IMR-90 (cell line): ENCODE measurements around the gene FOSL1. TPM values are rescaled to one million over a fixed set of nuclear protein-coding genes. Genes with fewer than 3 reads are reported as not detected.

ENCODE experiments used
- ATAC-seq: fragments of 200-7000 bp; cut with Tn5 transposase; 2 replicates; pipeline ENCODE4 v1.9.1; 2020; ENCODE audit warnings: low read depth, mild to moderate bottlenecking, moderate library complexity
- BruUV-seq: library from RNA; stranded (reverse); fragments of 400-500 nt; replicated peaks from 2 replicates; lab custom pipeline; 2021; lab: Mats Ljungman, UMichigan
- CTCF ChIA-PET: fragments of 300-600 bp; formaldehyde crosslinking; extraction: SDS; loops from one replicate; lab custom pipeline; 2021; ENCODE audit warnings: antibody characterized with exemption; lab: Yijun Ruan, JAX
- POLR2A ChIA-PET: fragments of 300-600 bp; sonication (Branson Sonifier 250); formaldehyde crosslinking; loops from one replicate; lab custom pipeline; 2022; ENCODE audit warnings: antibody characterized with exemption; ENCODE audit not compliant: unreplicated experiment; lab: Charles Lee
- DNase-seq: peaks from one replicate; pipeline ENCODE4 v3.0.0; 2013
- H2AFZ ChIP-seq: replicated peaks from 2 replicates; pipeline ENCODE3; 2013; ENCODE audit warnings: low read length, mild to moderate bottlenecking; ENCODE audit not compliant: poor library complexity
- H2AK5ac ChIP-seq: 2 replicates; pipeline ENCODE4 v1.6.1; 2013; ENCODE audit warnings: low read depth, low read length, inconsistent platforms
- H2AK9ac ChIP-seq: replicated peaks from 2 replicates; pipeline ENCODE3; 2013; ENCODE audit warnings: mild to moderate bottlenecking, low read depth, low read length, moderate library complexity; ENCODE audit not compliant: poor library complexity
- H2BK120ac ChIP-seq: 2 replicates; pipeline ENCODE4 v1.6.1; 2013; ENCODE audit warnings: low read depth, low read length, inconsistent platforms
- H2BK15ac ChIP-seq: 3 replicates; pipeline ENCODE4 v1.6.1; 2013; ENCODE audit warnings: low read depth, low read length, inconsistent platforms
- H2BK20ac ChIP-seq: 2 replicates; pipeline ENCODE4 v1.6.1; 2013; ENCODE audit warnings: low read depth, mild to moderate bottlenecking, inconsistent platforms, low read length, moderate library complexity
- H2BK5ac ChIP-seq: 2 replicates; pipeline ENCODE4 v1.6.1; 2013; ENCODE audit warnings: mild to moderate bottlenecking, low read depth, low read length, inconsistent platforms; ENCODE audit not compliant: poor library complexity, severe bottlenecking
- H3K14ac ChIP-seq: replicated peaks from 2 replicates; pipeline ENCODE4 v1.6.1; 2013; ENCODE audit warnings: low read depth, low read length, inconsistent platforms
- H3K18ac ChIP-seq: 2 replicates; pipeline ENCODE4 v1.6.1; 2013; ENCODE audit warnings: low read depth, low read length, control low read depth
- H3K23ac ChIP-seq: 2 replicates; pipeline ENCODE4 v1.6.1; 2013; ENCODE audit warnings: low read depth, low read length, inconsistent platforms
- H3K27ac ChIP-seq: 2 replicates; pipeline ENCODE4 v1.5.1; 2013; ENCODE audit warnings: mild to moderate bottlenecking, control low read depth, low read length; ENCODE audit not compliant: insufficient read depth
- H3K27me3 ChIP-seq: 2 replicates; pipeline ENCODE4 v1.6.1; 2013; ENCODE audit warnings: low read length; ENCODE audit not compliant: control insufficient read depth, insufficient read depth
- H3K36me3 ChIP-seq: 2 replicates; pipeline ENCODE4 v1.6.1; 2013; ENCODE audit warnings: low read length, mixed read lengths; ENCODE audit not compliant: control insufficient read depth, insufficient read depth
- H3K4ac ChIP-seq: 2 replicates; pipeline ENCODE4 v1.6.1; 2013; ENCODE audit warnings: low read depth, low read length, inconsistent platforms
- H3K4me1 ChIP-seq: 2 replicates; pipeline ENCODE4 v1.6.1; 2013; ENCODE audit warnings: low read length, mixed read lengths; ENCODE audit not compliant: control insufficient read depth, insufficient read depth
- H3K4me2 ChIP-seq: 2 replicates; pipeline ENCODE4 v1.6.1; 2013; ENCODE audit warnings: low read depth, mild to moderate bottlenecking, control low read depth, low read length, moderate library complexity
- H3K4me3 ChIP-seq: 2 replicates; pipeline ENCODE4 v1.5.1; 2013; ENCODE audit warnings: low read depth, mild to moderate bottlenecking, control low read depth, low read length, moderate library complexity; ENCODE audit not compliant: insufficient read depth
- H3K56ac ChIP-seq: 2 replicates; pipeline ENCODE4 v1.6.1; 2013; ENCODE audit warnings: low read length, inconsistent platforms; ENCODE audit not compliant: insufficient read depth; ENCODE audit errors: extremely low read depth
- H3K79me1 ChIP-seq, 2 experiments: 2 replicates each; pipeline ENCODE4 v1.6.1; 2013; ENCODE audit warnings: low read length in 2 of 2, inconsistent platforms in 1 of 2, low read depth in 1 of 2
- H3K9ac ChIP-seq: 2 replicates; pipeline ENCODE4 v1.6.1; 2013; ENCODE audit warnings: low read depth, low read length, control low read depth
- H3K9me1 ChIP-seq: 2 replicates; pipeline ENCODE4 v1.6.1; 2013; ENCODE audit warnings: low read length, inconsistent platforms; ENCODE audit not compliant: insufficient read depth
- H3K9me3 ChIP-seq: 2 replicates; pipeline ENCODE4 v1.6.1; 2013; ENCODE audit warnings: low read length; ENCODE audit not compliant: control insufficient read depth, insufficient read depth
- H4K20me1 ChIP-seq: 2 replicates; pipeline ENCODE4 v1.6.1; 2013; ENCODE audit warnings: low read length, inconsistent platforms; ENCODE audit not compliant: insufficient read depth
- H4K5ac ChIP-seq: 2 replicates; pipeline ENCODE4 v1.6.1; 2013; ENCODE audit warnings: mild to moderate bottlenecking, low read depth, low read length, control low read depth
- H4K8ac ChIP-seq, 2 experiments: 2 replicates each; pipeline ENCODE4 v1.6.1; 2013; ENCODE audit warnings: low read depth in 2 of 2, low read length in 2 of 2, control low read depth in 1 of 2, inconsistent platforms in 1 of 2
- H4K91ac ChIP-seq: 2 replicates; pipeline ENCODE4 v1.6.1; 2013; ENCODE audit warnings: low read depth, low read length, inconsistent platforms; ENCODE audit not compliant: insufficient read depth
- BHLHE40 ChIP-seq: fragments of 150-350 bp; IDR thresholded peaks from 2 replicates; pipeline ENCODE4 v1.6.1; 2016; ENCODE audit warnings: mild to moderate bottlenecking, low read depth, low read length
- CHD1 ChIP-seq: IDR thresholded peaks from 2 replicates; pipeline ENCODE4 v1.6.1; 2012; ENCODE audit warnings: low read depth, low read length, improper control_type of control experiment
- MAFK ChIP-seq: IDR thresholded peaks from 2 replicates; pipeline ENCODE4 v1.6.1; 2012; ENCODE audit warnings: low read depth, low read length, improper control_type of control experiment
- MXI1 ChIP-seq: IDR thresholded peaks from 2 replicates; pipeline ENCODE4 v1.6.1; 2012; ENCODE audit warnings: low read depth, mild to moderate bottlenecking, low read length, moderate library complexity, borderline replicate concordance
- WGBS, 2 experiments: methylation state at CpG; one replicate each; pipeline versions ENCODE4 v1.1.5 to v1.1.7; 2013; ENCODE audit warnings: missing lambda C conversion rate in 2 of 2; ENCODE audit not compliant: insufficient read length in 1 of 2; ENCODE audit errors: extremely low coverage in 2 of 2; 5-methylcytosine and 5-hydroxymethylcytosine counted together
- dilution Hi-C: fragments of 300-500 bp; cut with HindIII; formaldehyde crosslinking; loops from one replicate; pipeline ENCODE4 v1.14.3; 2018; ENCODE audit warnings: low sequenced_read_pairs; ENCODE audit not compliant: unreplicated experiment
- in situ Hi-C: fragments of 300-500 bp; cut with MboI; formaldehyde crosslinking; loops from 3 replicates; pipeline ENCODE4 v1.14.3; 2019; ENCODE audit warnings: low sequenced_read_pairs, inconsistent platforms, mixed read lengths
- intact Hi-C: fragments of 100-400 bp; cut with micrococcal nuclease; formaldehyde crosslinking; loops from 2 replicates; pipeline ENCODE4 v1.10.0; 2022
- polyA plus RNA-seq, 3 experiments: library from polyadenylated mRNA; depleted of rRNA; stranded (reverse); fragments of >200 nt; gene quantifications; 2 replicates each; pipeline ENCODE4 v1.2.3, GENCODE V29; 2012; ENCODE audit warnings: low replicate concordance in 1 of 3
- total RNA-seq: library from RNA; depleted of rRNA; stranded (reverse); fragments of >200 nt; gene quantifications from 2 replicates; pipeline ENCODE4 v1.2.3, GENCODE V29; 2012
- TF ChIP-seq, protein P1 (sequence below): fragments of 150-350 bp; IDR thresholded peaks from 2 replicates; pipeline ENCODE4 v1.6.1; 2016; ENCODE audit warnings: low read depth, mild to moderate bottlenecking, low read length, moderate library complexity, borderline replicate concordance
- TF ChIP-seq, protein P2 (sequence below): conservative IDR thresholded peaks from 2 replicates; pipeline ENCODE4 v1.5.1; 2012; ENCODE audit warnings: mild to moderate bottlenecking, low read depth, low read length, improper control_type of control experiment

Gene FOSL1
- total and polyA plus RNA-seq, 2 of the 4 experiments (the other 2 are of a cell fraction): 17.2 to 107 TPM

GRCh38 chr11:65922565-65922964 lies 22.4 kb upstream of the FOSL1 start:
- POLR2A ChIA-PET: no interaction called here
- H3K36me3 ChIP-seq: peaks cover 33% of the 10 kb centered on the region
- in situ Hi-C loops (no loop called here), intact Hi-C loops (no loop called here), dilution Hi-C loops (no loop called here)
- H3K9ac ChIP-seq: no peak overlapping the region
- no peak overlapping the region for H2AK9ac ChIP-seq
- no TSS peak for BruUV-seq
- H3K27me3 ChIP-seq: no peaks in the 10 kb centered on the region
- CTCF ChIA-PET: no interaction called here
- H2AFZ ChIP-seq: no peak overlapping the region
- H3K4ac ChIP-seq: no peak overlapping the region
- no peak overlapping the region for H3K4me2 ChIP-seq
- no peak for TF ChIP-seq CHD1
- no peak for TF ChIP-seq MXI1
- TF ChIP-seq, protein P1, sequence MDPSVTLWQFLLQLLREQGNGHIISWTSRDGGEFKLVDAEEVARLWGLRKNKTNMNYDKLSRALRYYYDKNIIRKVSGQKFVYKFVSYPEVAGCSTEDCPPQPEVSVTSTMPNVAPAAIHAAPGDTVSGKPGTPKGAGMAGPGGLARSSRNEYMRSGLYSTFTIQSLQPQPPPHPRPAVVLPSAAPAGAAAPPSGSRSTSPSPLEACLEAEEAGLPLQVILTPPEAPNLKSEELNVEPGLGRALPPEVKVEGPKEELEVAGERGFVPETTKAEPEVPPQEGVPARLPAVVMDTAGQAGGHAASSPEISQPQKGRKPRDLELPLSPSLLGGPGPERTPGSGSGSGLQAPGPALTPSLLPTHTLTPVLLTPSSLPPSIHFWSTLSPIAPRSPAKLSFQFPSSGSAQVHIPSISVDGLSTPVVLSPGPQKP: no peak
- no peak for TF ChIP-seq MAFK
- TF ChIP-seq, protein P2, sequence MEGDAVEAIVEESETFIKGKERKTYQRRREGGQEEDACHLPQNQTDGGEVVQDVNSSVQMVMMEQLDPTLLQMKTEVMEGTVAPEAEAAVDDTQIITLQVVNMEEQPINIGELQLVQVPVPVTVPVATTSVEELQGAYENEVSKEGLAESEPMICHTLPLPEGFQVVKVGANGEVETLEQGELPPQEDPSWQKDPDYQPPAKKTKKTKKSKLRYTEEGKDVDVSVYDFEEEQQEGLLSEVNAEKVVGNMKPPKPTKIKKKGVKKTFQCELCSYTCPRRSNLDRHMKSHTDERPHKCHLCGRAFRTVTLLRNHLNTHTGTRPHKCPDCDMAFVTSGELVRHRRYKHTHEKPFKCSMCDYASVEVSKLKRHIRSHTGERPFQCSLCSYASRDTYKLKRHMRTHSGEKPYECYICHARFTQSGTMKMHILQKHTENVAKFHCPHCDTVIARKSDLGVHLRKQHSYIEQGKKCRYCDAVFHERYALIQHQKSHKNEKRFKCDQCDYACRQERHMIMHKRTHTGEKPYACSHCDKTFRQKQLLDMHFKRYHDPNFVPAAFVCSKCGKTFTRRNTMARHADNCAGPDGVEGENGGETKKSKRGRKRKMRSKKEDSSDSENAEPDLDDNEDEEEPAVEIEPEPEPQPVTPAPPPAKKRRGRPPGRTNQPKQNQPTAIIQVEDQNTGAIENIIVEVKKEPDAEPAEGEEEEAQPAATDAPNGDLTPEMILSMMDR: no peak
- TF ChIP-seq BHLHE40: no peak
- no peak overlapping the region for H3K18ac ChIP-seq
- H3K79me1 ChIP-seq: peaks cover 12 to 42% of the 10 kb centered on the region in 2 experiments
- H4K5ac ChIP-seq: no peak overlapping the region
- H2BK120ac ChIP-seq: no peak overlapping the region
- peaks cover 13% of the 10 kb centered on the region for H3K4me1 ChIP-seq
- no peak overlapping the region for H4K91ac ChIP-seq
- DNase-seq: no peak
- ATAC-seq: no peak
- H2AK5ac ChIP-seq: no peak overlapping the region
- H3K23ac ChIP-seq: no peak overlapping the region; the same call in 1 of the 2 replicates
- H3K4me3 ChIP-seq: no peak overlapping the region
- H2BK20ac ChIP-seq: no peak overlapping the region
- H3K27ac ChIP-seq: no peak overlapping the region
- H3K9me1 ChIP-seq: peaks cover 6% of the 10 kb centered on the region; the same call in 1 of the 2 replicates
- peaks cover 11% of the 10 kb centered on the region for H4K20me1 ChIP-seq
- WGBS, 2 experiments: no CpG with 5 or more reads among the region's 3 CpGs
- no peak overlapping the region for H3K14ac ChIP-seq
- no peak overlapping the region for H2BK5ac ChIP-seq
- H3K56ac ChIP-seq: no peak overlapping the region
- no peaks in the 10 kb centered on the region for H3K9me3 ChIP-seq
- no peak overlapping the region for H2BK15ac ChIP-seq
- no peak overlapping the region for H4K8ac ChIP-seq
